Measurements from ENCODE around the gene HIGD1B.

HIGD1B gene

DNA sequence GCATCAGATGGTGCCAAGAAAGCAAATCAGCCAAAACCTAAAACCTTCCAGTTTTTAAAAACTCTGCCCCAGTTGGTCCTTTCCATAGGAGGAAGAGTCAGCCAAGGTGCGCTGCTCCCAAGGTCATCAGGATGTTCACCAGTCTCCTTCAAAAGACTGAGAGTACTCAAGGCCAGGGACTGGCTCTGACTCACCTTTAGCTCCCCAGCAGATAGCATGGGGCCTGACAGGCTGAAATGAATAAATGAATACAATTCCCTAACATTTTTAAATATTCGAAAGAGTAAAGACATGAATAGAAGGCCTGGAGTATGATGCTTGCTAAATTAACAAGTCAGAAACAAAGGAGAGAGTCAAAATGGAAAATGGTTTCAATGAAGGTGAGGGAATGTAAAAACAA is 32.4 kb downstream of the HIGD1B start:
- DNase-seq: no peak

DNA sequence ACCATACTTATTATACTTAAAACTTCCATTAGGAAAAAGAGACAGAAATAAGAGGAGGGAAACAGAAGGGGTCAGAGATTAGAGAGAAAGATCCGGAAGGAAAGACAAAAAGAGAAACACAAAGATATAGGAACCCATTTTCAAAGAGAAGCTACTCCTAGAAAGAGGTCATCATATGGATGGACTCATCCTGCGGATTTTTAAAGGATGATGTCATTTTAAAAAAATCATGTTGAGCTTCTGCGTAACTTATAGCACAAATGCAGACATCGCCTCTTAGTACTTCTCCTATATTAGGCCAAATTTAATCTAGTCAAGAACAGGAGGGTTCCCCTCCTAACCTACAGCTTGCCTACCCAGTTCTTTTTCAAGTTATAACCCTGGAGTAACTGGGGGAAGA is 33.5 kb downstream of the HIGD1B start:
- DNase-seq: no peak

DNA sequence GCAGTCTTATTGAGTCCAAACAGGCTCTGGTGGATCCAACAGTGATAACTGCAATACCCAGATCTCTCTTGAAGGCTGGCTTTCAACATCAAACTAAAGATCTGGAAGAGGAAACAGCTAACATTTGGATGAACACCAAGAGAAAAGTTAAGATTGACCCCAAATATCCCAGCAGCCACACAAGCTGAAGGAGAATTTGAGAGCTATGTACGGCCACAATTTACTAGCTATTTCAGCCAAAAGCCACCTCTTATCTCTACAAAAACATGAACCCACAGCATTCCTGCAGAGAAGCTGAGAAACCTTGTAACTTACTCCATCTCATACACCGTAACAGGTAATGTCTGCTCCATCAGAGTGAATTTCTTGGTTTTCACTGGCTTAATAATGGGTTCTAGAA is 37.3 kb downstream of the HIGD1B start:
- DNase-seq: no peak

DNA sequence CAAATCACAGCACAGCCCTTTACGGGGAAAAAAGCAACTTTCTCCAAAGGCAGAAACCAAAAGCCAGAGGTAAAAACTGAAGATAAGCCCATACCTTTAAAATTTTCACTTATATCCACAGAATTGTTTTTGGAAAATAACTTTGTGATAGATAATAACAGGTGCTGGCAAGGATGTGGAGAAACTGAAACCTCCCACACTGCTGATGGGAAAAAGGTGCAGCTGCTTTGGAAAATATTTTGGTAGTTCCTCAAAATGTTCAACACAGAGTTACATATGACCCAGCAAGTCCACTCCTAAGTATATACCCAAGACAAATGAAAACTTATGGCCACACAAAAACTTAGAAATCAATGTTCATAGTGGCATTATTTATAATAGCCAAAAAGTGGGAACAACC is 39.3 kb downstream of the HIGD1B start:
- no peak for DNase-seq

DNA sequence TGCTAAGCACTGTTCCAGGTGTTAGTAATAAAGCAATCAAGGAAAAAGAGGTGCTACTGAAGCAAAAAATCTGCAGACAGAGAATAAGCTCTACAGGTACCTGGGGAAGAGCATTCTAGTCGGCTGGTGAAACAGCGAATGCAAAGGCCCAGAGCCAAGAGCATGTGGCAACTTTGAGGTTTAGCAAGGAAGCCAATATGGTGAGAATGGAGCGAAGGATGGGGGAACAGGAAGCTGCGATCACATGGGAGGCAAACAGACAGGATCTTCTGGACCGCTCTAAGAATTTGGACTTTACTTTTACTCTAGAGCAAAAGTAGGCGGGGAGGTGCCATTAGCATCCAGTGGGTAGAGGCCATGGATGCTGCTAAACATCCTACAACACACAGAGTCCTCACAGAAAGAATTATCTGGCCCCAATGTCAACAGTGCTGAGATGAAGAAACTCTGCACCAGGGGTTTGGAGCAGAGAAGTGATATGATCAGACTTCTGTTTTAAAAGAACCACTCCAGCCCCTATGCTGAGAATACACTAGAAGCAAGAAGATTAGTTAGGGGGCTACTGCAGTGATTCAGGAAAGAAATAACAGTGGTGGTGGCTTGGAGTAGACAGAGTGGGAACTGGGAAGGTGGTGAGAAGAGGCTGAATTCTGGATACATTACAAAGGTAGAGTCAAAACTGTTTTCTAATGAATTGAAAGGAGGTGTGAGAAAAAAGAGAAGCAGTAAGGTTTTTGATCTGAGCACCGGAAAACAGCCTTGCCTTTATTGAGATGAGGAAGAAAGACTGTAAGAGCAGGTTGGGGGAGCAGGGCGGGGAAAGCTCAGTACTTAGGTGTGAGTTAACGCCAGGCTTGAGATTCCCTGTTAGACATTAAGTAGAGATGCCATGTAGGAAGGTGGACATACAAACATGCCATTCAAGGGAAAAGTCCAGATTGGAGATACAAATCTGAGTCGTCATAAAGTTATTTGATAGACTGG is 40.6 kb downstream of the HIGD1B start:
- DNase-seq: no peak

DNA sequence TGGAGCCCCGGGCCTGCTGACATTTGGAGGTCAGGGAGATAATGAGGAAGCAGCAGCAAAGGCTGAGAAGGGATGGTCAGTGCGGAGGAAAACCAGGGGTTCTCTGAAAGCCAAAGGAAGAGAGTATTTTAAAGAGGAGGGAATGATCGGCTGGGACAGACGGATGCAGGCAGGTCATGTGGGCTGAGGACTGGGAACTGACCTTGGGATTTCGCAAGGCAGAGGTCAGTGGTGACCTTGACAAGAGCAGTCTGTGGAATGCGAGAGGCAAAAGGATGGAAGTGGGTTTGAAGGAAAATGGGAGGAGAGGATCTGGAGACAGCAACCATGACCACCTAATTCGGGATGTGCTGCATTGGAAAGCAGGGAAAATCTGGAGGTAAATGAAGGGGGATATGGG is 41.3 kb downstream of the HIGD1B start:
- DNase-seq: no peak

DNA sequence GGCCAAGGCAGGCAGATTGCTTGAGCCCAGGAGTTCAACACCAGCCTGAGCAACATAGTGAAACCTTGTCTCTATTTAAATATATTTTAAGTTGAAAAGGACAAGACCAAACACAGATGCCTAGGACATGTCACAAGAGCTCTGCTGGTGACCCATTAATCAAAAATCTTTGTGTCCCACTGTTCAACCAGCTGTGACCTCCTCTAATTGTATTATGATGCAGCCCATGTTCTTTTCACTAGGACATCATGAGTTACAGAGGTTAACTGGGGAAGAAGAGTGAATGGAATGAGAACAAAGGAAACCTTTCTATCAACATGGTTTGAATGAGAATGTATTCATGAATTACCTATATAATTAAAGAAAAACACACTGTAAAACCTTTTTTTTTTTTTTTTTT is 44.6 kb downstream of the HIGD1B start:
- peak; percentile 7 for DNase-seq

DNA sequence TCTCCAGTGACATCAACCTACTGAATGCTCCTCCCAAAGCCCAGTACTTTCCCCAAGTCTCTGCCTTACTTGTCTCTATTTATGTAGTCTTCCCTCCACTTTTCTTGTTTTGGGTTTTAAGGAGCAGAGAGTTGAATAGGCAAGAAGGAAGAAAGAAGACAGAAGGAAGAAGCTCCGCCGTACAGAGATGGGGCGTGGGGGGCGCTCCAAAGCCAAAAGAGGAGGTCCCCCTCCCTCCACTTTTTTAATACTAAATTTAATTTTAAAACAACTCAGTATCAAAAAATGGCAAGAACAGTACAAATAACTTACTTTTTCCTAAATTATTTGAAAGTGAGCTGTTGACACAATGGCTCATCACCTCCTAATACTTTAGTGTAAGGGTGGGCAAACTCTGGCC is 47.0 kb downstream of the HIGD1B start:
- DNase-seq: no peak

DNA sequence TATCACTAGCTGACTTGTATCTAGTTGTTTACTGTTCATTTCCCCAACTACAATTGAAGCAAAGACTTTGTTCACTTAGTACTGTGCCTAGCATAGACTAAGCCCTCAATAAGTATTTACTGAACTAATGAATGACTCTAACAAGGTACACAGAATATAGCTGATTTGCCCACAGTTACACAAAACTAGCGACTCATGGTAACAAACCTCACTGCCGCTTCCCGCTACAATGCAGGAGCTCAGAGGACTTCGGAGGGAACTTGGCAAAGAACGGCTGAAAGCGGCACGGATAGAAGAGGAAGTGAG is 51.0 kb downstream of the HIGD1B start:
- no peak for DNase-seq

DNA sequence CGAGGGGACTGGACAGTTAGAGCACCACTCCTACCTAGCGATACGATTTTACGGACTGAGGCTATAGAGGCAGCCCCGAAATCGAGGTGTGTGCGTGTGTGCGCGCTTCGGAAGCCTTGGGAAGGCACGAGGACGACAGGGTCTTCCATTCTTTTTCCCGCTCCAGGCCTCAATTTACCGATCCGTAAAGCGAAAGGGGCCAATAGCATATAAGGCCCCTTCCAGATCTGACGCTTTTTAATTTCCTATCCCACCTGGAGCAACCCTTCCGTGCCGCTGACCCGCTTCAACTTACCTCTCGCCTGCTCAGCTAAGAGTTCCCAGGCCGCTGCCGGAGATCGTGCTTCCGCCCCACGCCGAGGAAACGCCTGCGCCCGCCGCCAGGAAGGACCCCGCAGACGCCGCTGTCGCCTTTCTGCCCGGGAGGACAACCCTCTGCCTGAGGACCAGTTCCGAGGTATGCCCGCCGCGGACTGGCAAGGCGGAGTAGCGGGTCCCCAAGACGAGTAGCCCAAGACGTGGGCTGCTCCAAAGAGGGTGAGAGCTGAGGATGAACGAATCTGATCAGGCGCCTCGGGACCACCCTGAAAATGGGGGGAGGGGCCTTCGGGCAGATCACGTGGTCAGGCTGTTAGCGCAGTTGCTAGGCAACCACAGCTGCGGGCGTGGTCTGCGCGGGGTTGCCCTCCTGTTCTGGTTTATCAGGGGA is 51.5 kb downstream of the HIGD1B start, which contains the start of gene EFTUD2:
EFTUD2 (minus strand) TSS at position 372 of the 709 bp plus-strand sequence. CDS start 4,924 bp downstream, outside the sequence.
- peak; percentile 87 for DNase-seq
